Measurements from ENCODE around the gene DNAH11.
"Not testable (repeated sequence)": the region's sequence is repeated elsewhere in the genome, so short reads cannot be mapped to it uniquely, and the experiment has no call there.

Gene DNAH11, protein sequence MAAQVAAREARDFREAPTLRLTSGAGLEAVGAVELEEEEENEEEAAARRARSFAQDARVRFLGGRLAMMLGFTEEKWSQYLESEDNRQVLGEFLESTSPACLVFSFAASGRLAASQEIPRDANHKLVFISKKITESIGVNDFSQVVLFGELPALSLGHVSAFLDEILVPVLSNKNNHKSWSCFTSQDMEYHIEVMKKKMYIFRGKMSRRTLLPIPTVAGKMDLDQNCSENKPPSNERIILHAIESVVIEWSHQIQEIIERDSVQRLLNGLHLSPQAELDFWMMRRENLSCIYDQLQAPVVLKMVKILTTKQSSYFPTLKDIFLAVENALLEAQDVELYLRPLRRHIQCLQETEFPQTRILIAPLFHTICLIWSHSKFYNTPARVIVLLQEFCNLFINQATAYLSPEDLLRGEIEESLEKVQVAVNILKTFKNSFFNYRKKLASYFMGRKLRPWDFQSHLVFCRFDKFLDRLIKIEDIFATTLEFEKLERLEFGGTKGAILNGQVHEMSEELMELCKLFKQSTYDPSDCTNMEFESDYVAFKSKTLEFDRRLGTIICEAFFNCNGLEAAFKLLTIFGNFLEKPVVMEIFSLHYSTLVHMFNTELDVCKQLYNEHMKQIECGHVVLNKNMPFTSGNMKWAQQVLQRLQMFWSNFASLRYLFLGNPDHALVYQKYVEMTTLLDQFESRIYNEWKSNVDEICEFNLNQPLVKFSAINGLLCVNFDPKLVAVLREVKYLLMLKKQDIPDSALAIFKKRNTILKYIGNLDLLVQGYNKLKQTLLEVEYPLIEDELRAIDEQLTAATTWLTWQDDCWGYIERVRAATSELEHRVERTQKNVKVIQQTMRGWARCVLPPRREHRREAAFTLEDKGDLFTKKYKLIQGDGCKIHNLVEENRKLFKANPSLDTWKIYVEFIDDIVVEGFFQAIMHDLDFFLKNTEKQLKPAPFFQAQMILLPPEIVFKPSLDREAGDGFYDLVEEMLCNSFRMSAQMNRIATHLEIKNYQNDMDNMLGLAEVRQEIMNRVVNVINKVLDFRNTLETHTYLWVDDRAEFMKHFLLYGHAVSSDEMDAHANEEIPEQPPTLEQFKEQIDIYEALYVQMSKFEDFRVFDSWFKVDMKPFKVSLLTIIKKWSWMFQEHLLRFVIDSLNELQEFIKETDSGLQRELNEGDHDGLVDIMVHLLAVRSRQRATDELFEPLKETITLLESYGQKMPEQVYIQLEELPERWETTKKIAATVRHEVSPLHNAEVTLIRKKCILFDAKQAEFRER (N-terminal part only)

DNA sequence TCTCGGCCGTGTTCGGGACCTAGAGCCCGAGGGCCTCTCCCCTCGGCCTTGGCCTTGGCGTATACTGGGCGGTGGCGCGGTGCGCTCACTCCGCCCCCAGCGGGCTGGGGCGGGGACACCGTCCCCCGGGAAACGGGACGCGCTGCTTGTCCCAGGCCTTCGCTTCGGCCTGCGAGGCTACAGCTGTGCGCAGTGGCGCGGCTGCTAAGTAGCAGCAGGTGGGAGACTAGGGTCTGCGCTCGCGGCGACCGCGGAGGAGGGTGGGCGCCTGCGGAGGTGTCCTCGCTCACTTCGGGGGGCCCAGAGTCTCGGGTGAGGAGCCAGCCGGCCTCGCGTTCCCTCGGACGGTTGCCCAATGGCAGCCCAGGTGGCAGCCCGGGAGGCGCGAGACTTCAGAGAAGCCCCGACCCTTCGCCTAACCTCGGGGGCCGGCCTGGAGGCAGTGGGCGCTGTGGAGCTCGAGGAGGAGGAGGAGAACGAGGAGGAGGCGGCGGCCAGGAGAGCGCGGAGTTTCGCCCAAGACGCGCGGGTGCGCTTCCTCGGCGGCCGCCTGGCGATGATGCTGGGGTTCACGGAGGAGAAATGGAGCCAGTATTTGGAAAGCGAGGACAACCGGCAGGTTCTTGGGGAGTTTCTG lies at the start of gene DNAH11:
TSS of gene DNAH11 (plus strand) at position 149 of the 637 bp plus-strand sequence. CDS start at position 356, 207 bp downstream.
- peak; percentile 39 for DNase-seq (ENCODE audit: low spot score)

DNA sequence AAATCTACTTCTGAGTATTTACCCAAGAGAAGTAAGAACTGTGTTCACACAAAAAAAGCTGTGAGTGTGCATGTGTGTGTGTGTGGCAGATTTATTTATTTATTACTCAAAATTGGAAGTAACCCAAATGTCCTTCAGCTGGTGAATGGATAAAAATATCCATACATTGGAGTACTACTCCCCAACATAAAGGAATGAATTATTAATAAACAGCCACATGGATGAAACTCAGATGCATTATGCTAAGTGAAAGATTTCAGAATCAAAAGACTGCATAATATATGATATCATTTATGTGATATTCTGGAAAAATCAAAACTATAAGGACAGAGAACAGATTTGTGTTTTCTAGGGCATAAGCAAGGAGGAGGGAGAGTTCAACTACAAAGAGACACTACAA lies 47.1 kb upstream of the DNAH11 start:
- no peak for DNase-seq (ENCODE audit: low spot score)

DNA sequence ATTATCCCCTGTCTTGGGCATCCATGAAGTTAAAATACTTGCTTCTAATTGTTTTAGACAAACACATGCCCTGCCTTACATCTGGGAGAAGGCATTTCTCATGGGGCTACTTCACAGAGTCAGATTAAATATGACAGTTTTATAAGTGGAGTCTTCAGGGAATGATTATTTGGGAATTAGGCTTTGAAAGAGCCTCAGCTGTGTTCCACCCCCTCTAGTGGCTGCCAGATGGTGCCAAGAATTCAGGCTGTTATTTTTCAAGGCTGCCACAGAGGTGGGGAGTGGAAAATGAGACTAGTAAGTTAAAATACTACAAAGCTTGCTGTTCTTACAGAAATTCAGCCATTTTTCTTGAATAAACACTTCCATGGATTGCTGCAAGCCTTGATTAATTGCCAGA lies 45.8 kb upstream of the DNAH11 start:
- peak; percentile 4 for DNase-seq (ENCODE audit: low spot score)

DNA sequence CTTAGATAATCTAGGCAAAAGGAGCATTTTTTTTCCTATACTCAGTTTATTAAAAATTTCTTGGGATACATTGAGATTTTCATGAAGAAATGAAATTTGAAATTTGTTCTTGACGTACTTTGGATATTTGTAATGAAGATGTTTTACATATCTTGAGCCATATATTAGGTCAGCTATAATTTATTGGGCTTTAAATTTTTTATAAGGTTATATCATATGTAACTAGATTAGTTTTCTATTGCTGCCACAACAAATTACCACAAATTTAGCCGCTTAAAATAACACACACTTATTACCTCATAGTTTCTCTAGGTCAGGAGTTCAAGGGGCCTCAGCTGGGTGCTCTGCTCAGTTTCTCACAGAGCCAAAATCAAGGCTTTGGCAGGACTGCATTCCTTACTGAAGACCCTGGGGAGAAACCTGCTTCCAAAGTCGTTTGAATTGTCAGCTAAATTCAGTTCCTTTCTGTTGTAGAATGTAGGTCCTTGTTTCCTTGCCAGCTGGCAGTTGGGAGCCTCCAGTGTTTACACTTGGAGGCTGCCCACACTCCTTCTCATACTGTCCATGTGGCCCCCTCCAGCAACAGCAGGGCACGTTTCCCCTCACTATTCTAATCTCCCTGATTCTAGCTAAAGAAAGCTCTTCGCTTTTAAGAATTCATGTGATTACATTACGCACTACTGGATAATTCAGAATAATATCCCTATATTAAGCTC lies 42.6 kb upstream of the DNAH11 start:
- DNase-seq (ENCODE audit: low spot score): no peak

DNA sequence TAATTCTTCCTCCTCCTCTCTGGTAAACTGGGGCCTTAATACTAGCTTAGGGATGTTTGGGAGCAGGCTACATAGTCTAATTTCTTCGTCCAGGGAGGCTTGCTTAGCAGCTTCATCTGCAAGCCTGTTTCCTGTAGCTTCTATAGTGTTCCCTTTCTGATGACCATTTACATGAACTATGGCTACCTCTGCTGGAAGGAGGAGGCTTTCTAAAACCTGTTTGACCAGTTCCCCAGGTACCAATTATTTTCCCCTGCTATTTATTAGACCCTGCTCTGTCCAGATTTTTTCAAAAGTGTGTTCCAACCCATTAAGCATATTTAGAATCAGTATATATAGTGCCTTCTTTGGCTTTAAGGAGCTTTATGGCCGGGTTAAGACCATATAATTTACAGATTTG lies 38.8 kb upstream of the DNAH11 start:
- no peak for DNase-seq (ENCODE audit: low spot score)

DNA sequence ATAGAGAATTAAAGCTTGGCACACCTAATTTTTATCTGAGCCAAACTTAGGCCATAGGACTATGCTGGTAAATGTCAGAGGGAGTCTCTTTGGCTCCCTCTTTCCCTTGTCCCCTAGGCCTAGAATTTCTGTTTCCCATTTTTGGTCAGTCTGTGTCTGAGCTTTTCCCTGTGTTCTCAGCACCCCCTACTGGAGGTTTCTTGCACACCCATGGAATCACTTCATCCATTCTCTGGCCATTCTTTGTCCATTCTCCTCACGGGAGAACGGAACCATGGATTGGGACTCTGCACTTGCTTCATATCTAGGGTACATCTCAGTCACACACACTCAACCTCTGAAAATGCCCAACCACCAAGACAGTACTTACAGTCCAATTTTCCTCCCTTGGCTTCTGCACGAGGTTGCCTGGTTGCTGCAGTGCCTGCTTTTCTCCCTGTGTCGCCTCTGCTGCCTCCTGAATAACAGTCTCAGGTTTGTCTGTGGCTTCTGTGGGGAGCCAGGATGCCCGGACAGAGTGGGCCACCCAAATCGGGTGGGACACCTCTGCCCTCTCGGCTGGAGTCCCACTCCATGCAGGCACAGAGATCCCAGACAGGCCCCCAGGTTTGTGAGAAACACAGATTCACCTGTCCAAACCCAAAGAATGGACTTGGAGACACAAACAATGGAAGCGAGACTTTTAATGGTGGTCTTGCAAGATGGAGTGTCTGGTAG lies 35.1 kb upstream of the DNAH11 start:
- peak; percentile 45 for DNase-seq (ENCODE audit: low spot score)

DNA sequence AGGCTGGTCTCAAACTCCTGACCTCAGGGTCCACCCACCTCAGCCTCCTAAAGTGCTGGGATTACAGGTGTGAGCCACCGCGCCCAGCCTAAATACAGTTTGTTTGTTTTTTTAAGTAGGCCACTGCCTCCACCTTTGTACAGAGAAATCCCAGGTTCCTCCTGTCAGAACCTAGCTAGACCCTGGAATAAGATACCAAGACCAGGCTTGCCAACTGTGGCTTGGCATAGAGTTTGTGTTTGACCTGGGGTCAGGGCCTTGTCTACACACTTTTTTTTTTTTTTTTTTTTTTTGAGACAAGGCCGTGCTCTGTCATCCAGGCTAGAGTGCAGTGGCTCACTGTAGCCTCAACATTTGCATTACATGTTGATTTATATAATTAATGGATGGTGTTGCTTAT lies 34.3 kb upstream of the DNAH11 start:
- DNase-seq (ENCODE audit: low spot score): no peak

DNA sequence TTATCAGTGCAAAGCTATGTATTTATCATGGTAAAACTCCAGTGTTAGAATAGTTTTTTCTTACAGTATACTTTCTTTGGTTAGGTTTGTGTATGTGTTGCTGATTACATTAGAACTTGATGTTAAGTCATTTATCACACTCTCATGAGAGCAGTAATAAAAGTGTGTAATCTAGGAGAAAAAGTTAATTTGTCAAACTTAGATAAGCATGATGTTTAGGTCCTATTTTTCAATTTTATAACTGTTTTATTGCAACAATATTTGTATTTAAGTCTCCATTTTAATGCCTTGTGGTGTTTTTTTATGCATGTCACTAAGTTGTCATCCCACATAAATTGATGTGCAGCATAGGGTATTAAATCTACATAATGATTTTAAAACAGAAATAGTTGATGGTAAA lies 28.8 kb upstream of the DNAH11 start:
- no peak for DNase-seq (ENCODE audit: low spot score)

DNA sequence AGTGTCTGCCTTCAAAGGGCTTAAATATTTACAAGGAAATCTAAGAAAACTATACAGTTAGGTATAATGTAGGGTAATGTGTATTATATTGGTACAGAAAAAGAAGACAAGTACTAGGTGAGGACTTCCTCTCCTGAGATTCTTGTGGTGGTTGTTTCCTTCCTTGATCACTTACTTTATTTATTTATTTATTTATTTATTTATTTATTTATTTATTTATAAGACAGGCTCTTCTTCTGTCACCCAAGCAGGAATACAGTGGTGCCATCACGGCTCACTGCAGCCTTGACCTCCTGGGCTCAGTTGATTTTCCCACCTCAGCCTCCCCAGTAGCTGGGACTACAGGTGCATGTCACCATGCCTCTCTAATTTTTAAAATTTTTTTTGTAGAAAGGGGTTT lies 18.2 kb upstream of the DNAH11 start:
- DNase-seq (ENCODE audit: low spot score): no peak

DNA sequence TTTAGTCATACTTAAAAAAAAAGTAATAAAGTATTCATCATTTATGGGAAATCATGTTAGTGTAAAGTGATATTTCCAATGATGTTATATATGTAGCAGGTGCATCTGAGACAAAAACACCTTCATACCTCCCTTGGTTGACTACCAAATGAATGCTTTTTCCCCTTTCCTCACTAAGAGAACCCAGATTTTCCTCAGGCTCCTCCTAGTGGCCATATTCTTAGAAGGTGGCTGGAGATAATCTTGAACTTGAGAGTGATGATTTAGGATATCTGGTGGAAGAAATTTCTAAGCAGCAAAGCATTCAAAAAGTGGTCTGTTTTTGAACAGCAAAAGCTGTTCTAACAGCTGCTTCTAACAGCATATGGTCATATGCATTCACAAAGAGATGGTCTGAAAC lies 16.8 kb upstream of the DNAH11 start:
- no peak for DNase-seq (ENCODE audit: low spot score)

DNA sequence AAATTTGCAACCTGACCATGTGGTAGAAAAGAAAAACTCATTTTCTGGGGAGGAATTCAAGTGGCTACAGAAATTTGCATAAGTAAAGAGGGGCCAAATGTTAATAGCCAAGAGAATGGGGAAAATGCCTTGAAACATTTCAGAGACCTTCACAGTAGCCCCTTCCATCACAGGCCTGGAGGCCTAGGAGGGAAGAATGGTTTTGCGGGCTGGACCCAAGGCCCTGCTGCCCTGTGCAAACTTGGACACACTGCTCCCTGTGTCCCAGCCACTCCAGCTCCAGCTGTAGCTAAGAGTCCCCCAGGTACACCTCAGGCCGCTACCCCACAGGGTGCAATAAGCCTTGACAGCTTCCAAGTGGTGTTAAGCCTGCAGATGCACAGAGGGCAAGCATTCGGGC lies 16.4 kb upstream of the DNAH11 start:
- DNase-seq (ENCODE audit: low spot score): no peak

DNA sequence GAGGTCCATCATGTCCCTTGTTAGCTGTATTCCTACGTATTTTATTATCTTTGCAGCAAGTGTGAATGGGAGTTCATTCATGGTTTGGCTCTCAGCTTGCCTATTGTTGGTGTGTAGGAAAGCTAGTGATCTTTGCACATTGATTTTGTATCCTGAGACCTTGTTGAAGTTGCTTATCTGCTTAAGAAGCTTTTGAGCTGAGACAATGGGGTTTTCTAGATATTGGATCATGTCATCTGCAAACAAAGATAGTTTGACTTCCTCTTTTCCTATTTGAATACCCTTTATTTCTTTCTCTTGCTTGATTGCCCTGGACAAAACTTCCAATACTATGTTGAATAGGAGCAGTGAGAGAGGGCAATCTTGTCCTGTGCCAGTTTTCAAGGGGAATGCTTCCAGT lies 10.4 kb upstream of the DNAH11 start:
- not testable (repeated sequence) for DNase-seq (ENCODE audit: low spot score)

DNA sequence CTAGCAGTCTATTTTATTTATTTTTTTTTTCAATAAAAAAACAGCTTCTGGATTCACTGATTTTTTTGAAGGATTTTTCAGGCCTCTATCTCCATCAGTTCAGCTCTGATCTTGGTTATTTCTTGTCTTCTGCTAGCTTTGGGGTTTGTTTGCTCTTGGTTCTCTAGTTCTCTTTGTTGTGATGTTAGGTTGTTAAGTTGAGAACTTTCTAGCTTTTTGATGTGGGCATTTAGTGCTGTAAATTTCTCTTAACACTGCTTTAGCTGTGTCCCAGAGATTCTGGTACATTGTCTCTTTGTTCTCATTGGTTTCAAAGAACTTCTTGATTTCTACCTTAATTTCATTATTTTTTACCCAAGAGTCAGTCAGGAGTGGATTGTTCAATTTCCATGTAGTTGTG lies 9.2 kb upstream of the DNAH11 start:
- DNase-seq (ENCODE audit: low spot score): not testable (repeated sequence)

DNA sequence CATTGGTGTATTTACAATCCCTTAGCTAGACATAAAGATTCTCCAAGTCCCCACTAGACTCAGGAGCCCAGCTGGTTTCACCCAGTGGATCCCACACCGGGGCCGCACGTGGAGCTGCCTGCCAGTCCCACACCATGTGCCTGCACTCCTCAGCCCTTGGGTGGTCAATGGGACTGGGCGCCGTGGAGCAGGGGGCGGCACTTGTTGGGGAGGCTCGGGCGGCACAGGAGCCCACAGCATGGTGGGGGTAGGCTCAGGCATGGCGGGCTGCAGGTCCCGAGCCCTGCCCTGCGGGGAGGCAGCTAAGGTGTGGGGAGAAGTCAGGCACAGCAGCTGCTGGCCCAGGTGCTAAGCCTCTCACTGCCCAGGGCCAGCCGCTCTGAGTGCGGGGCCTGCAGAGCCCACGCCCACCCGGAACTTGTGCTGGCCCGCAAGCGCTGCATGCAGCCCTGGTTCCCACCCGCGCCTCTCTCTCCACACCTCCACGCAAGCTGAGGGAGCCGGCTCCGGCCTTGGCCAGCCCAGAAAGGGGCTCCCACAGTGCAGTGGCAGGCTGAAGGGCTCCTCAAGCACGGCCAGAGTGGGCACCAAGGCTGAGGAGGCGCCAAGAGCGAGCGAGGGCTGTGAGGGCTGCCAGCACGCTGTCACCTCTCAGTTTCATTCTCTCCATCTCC lies 6.3 kb upstream of the DNAH11 start:
- DNase-seq (ENCODE audit: low spot score): not testable (repeated sequence)

DNA sequence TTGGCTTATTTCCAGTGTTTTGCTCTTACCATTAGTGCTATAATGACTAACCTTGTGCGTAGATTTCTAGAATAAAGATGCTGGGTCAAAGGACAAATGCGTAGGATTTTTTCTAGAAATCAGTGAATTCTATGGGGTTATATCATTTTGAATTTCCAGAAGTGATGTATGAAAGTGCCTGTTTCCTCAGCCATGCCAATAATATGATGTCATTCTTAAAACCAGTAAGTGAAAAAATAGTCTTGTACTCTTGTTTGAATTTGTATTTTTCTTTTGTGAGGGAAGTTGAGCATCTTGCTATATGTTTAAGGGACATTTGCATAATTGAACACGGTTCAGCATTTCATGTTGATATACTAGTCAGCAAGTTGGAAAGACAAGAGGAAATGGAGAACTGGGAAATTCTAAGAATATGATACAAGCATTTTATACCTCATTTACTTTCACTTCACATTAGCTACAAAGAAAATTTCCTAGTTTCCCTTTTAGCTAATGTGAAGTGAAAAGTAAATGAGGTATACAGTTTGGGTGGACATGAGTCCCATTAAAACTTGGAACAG lies 3.8 kb upstream of the DNAH11 start:
- no peak for DNase-seq (ENCODE audit: low spot score)

DNA sequence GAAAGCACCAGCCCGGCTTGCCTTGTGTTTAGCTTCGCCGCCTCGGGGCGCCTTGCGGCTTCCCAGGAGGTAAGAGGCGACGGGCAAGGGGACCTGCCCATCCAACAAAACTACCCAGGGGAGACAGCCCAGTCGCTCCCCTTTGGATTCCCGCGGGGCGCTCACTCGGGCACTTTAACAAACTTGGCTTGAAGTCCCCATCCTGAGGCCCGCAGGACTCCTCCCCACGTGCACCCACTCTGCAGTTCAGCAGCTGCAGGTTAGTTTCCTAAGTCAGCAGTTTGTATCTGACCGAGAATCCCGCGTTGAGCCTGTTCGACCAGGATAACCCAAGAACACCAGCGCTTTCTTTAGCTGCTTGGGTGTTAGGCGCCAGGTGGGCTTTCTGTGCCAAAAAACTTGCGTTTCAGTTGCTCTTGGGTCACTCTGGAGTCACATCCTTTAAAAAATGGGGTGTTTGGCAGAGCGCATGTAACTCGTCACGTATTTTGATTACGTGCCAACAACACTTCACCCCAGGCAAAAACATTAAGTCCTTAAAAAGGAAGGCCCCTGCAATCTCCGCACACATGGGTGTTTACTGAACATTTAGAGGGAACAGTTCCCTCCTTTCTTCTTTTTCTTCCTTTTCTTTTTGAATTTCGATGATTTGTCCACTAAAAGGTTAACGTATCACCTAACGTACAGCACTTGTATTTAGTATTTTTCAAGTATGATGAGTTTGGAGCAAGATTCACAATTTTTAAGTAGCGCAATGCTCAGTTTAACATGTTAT lies 876 bp downstream of the DNAH11 start:
- DNase-seq (ENCODE audit: low spot score): no peak

DNA sequence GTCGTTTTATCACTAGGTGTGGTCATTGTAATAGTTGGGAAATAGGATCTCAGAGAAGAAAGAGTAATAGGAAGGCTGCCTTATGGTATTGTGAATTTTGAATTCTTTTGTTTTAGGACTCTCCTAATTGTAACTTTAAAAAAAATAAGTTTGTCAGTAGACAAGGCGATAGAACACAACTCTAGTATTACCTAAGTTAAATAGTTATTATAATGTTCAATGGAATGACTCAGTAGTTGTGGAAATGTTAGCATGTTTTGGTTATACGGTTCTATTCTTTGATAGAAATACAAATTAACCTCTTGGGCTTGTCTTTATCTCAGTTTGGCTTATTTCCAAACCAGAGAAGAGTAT lies 1.4 kb downstream of the DNAH11 start:
- no peak for DNase-seq (ENCODE audit: low spot score)

DNA sequence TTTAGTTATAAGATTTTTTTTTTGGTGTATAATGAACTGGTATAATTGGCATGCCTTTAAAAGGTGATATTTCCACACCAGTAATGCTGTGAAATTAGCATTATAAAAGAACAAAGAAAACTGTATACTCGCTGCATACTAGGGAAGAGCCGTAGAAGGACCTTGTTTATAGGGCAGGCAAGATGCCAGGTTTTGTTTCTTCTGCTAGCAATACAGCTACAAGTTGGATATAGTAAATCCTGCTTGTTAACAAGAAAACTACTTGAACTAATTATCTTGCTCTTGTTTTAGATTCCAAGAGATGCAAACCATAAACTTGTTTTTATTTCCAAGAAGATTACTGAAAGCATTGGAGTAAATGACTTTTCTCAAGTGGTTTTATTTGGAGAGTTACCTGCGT lies 1.9 kb downstream of the DNAH11 start:
- DNase-seq (ENCODE audit: low spot score): no peak

DNA sequence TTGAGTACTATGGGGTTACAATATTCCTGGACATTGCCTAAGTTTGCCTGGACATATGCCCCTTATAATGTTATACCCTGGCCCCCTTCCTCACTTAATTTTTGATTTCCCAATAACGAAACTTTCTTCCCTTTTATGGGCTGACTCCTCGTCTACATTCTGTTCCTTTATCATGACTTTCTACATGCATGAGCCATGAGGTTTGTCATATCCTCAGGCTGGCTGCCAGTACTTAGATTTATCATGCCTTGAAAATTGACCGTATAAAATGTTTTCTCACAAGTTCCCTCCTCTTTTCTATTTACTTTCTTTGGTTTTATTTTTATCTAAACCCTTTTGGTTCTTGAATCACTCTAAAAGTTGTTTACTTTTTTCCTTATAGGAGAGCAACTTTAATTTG lies 4.7 kb downstream of the DNAH11 start:
- DNase-seq (ENCODE audit: low spot score): no peak

All from AG08396 (cell line).